ENCODE measurements around the gene MRTFB.

DNA sequence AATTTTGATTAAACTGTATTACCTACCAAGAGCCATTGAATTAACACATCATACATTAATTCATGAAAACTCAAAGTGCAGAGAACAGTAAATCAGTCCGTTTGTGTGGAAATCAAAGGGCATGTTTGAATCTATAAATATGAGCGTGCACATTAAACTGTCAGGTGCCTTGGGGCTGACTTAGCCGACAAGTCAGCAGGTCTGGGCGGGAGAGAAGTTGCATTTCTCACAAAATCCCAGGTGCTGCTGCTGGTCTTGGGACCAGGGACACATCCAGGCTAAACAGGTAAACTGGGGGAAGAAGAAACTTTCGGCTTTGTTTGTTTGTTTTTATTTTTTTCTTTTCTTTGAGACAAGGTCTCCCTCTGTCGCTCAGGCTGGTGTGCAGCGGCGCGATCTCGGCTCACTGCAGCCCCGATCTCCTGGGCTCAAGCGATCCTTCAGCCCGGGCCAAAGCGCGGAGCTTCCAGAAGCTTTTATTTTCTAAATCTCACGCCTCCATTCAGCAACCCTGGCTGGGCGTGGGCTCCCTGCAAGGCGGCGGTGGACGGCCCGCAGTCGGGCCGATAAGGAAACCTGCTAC is 213.9 kb downstream of the MRTFB start:
- TF ChIP-seq CTBP1 (IDR thresholded peaks at IDR 0.05; ENCODE audit: borderline replicate concordance) (peak; percentile 28; the same call in 1 of the 2 replicates), ELF4 (IDR thresholded peaks at IDR 0.05) (no peak), L3MBTL2 (conservative IDR thresholded peaks at IDR 0.05) (no peak), FOXM1 (IDR thresholded peaks at IDR 0.05; ENCODE audit: borderline replicate concordance) (no peak), NFRKB (IDR thresholded peaks at IDR 0.05) (no peak), FOXK2 (IDR thresholded peaks at IDR 0.05) (no peak), BHLHE40 (IDR thresholded peaks at IDR 0.05; ENCODE audit: borderline replicate concordance) (no peak)
- TF ChIP-seq, protein P1, sequence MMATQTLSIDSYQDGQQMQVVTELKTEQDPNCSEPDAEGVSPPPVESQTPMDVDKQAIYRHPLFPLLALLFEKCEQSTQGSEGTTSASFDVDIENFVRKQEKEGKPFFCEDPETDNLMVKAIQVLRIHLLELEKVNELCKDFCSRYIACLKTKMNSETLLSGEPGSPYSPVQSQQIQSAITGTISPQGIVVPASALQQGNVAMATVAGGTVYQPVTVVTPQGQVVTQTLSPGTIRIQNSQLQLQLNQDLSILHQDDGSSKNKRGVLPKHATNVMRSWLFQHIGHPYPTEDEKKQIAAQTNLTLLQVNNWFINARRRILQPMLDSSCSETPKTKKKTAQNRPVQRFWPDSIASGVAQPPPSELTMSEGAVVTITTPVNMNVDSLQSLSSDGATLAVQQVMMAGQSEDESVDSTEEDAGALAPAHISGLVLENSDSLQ (IDR thresholded peaks at IDR 0.05): peak; percentile 92

Measured in HEK293T (cell line).